Adrenal gland (tissue), 5 donors: ENCODE data around the gene CGREF1.

Experiments
- CTCF ChIP-seq, 6 experiments: fragments of 450-650 bp in 4 of 6; fragments of 200-600 bp in 2 of 6; sonication (generic) in 1 of 6; IDR thresholded peaks; 1 replicate in 5 of 6; 2 replicates in 1 of 6; pipeline versions ENCODE4 v1.5.1 to v1.8.0; 2016 to 2021; ENCODE audit warnings: antibody characterized with exemption in 6 of 6, mild to moderate bottlenecking in 2 of 6, moderate library complexity in 1 of 6
- POLR2A ChIP-seq, 2 donors: fragments of 450-650 bp; IDR thresholded peaks; one replicate each; pipeline ENCODE4 v1.6.1; 2017; ENCODE audit warnings: antibody characterized with exemption in 2 of 2, mild to moderate bottlenecking in 2 of 2, moderate library complexity in 1 of 2
- donor health status: DM: no; HTN: no; CAD: no.

- TF ChIP-seq CTCF (IDR thresholded peaks at IDR 0.05), result no peak
- TF ChIP-seq POLR2A (IDR thresholded peaks at IDR 0.05), result no peak
Observed at GRCh38 chr2:27051902-27052645, 66.9 kb downstream of the CGREF1 start.
